Activated T-cell treated with anti-CD3 and anti-CD28 coated beads, Interleukin-2, amount 50 U/mL, for 72 hours (primary cell): ENCODE results near the gene SCIN. TPM values are rescaled to one million over a fixed set of nuclear protein-coding genes. Genes with fewer than 3 reads are reported as not detected.
"Not testable (repeated sequence)": the region's sequence is repeated elsewhere in the genome, so short reads cannot be mapped to it uniquely, and the experiment has no call there.

Experiments used
- ATAC-seq, 2 donors: fragments of 150-1000 bp; cut with Tn5 transposase; replicated peaks in 1 of 2; 2 replicates each; pipeline ENCODE4 v1.10.0; 2021; ENCODE audit warnings: moderate library complexity in 2 of 2, mild to moderate bottlenecking in 1 of 2
- DNase-seq, 2 donors: peaks; one replicate each; pipeline ENCODE4 v3.0.0; 2021 to 2022; ENCODE audit warnings: mixed read lengths in 1 of 2
- H3K27ac Mint-ChIP-seq: one replicate; pipeline ENCODE4 v1.8.0; 2022; ENCODE audit warnings: mild to moderate bottlenecking, moderate library complexity, mixed read lengths
- H3K27me3 Mint-ChIP-seq: one replicate; pipeline ENCODE4 v1.8.0; 2022; ENCODE audit warnings: low read depth, mixed read lengths
- H3K36me3 Mint-ChIP-seq, 2 donors: one replicate each; pipeline ENCODE4 v1.8.0; 2022; ENCODE audit warnings: mixed read lengths in 2 of 2, mild to moderate bottlenecking in 1 of 2; ENCODE audit not compliant: insufficient read depth in 2 of 2
- H3K4me1 Mint-ChIP-seq: one replicate; pipeline ENCODE4 v1.8.0; 2022; ENCODE audit warnings: low read depth, mixed read lengths
- H3K4me3 Mint-ChIP-seq, 2 donors: one replicate each; pipeline ENCODE4 v1.8.0; 2022; ENCODE audit warnings: mild to moderate bottlenecking in 2 of 2, mixed read lengths in 2 of 2, moderate library complexity in 2 of 2
- H3K9me3 Mint-ChIP-seq, 2 donors: one replicate each; pipeline ENCODE4 v1.8.0; 2022; ENCODE audit warnings: mixed read lengths in 2 of 2
- total RNA-seq, 2 donors: library from RNA; stranded (reverse); gene quantifications; one replicate each; pipeline ENCODE4 v1.2.3, GENCODE V29; 2022

Gene SCIN
- total RNA-seq, result under 1 TPM; 0.10 to 0.14 TPM

- H3K4me3 Mint-ChIP-seq, result peak within 1 kb of the TSS; percentile 78 to 81
- peaks cover 8% of the 10 kb centered on the region for H3K4me1 Mint-ChIP-seq
- no peak within 1 kb of the TSS for H3K27ac Mint-ChIP-seq
- no peaks in the 10 kb centered on the region for H3K9me3 Mint-ChIP-seq
- peak; percentile 25 for DNase-seq
- peaks cover 57% of the 10 kb centered on the region for H3K27me3 Mint-ChIP-seq
- peak; percentile 72 to 77 for ATAC-seq
- H3K36me3 Mint-ChIP-seq, result no peaks in the 10 kb centered on the region
Observed at GRCh38 chr7:12570534-12571461, at the start of gene SCIN. Gene SCIN, plus strand, starts transcription at chr7:12570720. Its CDS starts 67 bp downstream, at chr7:12570787.

DNA sequence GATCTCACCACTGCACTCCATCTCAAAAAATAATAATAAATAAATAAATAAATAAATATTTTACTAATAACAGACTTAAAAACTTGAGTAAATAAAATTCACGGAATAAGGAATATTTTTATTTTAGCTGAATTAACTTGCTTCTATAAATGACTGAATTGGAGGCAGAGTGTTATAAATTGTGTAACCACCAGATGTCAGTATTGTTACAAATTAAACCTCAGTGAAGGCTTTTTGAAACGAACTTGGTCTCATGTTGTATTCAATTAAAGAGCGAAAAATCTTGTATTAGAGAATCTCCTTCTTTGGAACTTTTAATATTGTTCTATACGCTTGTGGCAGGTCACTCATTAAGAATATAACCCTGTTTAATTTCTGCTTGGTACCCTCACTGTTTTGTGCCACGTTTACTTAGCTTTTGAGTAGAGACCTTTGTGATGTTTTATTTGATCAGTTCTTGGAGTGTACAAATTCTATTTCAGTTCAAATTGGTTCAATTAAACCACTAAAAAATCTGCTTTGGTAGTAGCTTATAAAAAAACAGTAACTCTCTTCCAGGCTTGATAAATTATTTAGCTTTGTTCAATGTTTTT, 45.6 kb upstream of the SCIN start:
- no peak for ATAC-seq

DNA sequence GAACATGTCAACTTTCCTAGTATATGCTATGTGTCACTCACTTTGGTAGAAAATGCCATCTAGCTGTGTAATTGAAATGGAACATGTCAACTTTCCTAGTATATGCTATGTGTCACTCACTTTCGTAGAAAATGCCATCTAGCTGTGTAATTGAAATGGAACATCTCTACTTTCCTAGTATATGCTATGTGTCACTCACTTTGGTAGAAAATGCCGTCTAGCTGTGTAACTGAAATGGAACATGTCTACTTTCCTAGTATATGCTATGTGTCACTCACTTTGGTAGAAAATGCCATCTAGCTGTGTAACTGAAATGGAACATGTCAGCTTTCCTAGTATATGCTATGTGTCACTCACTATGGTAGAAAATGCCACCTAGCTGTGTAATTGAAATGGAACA, 43.8 kb upstream of the SCIN start:
- not testable (repeated sequence) for H3K4me1 Mint-ChIP-seq, H3K27ac Mint-ChIP-seq, DNase-seq, H3K36me3 Mint-ChIP-seq, H3K9me3 Mint-ChIP-seq, ATAC-seq, H3K4me3 Mint-ChIP-seq
- peaks cover 15% of the 10 kb centered on the region for H3K27me3 Mint-ChIP-seq

More for the DNA sequence above, 45.6 kb upstream of the SCIN start:
- no peak overlapping the region for H3K4me3 Mint-ChIP-seq
- H3K36me3 Mint-ChIP-seq, result no peaks in the 10 kb centered on the region
- H3K9me3 Mint-ChIP-seq, result no peaks in the 10 kb centered on the region
- H3K27ac Mint-ChIP-seq, result no peak overlapping the region
- DNase-seq, result no peak
- no peaks in the 10 kb centered on the region for H3K4me1 Mint-ChIP-seq
- peaks cover 11% of the 10 kb centered on the region for H3K27me3 Mint-ChIP-seq

- not testable (repeated sequence) for H3K4me1 Mint-ChIP-seq, H3K36me3 Mint-ChIP-seq, H3K4me3 Mint-ChIP-seq, H3K9me3 Mint-ChIP-seq, H3K27ac Mint-ChIP-seq, ATAC-seq, DNase-seq
- H3K27me3 Mint-ChIP-seq, result peaks cover 11% of the 10 kb centered on the region
Observed at GRCh38 chr7:12527670-12528069, 42.9 kb upstream of the SCIN start.

DNA sequence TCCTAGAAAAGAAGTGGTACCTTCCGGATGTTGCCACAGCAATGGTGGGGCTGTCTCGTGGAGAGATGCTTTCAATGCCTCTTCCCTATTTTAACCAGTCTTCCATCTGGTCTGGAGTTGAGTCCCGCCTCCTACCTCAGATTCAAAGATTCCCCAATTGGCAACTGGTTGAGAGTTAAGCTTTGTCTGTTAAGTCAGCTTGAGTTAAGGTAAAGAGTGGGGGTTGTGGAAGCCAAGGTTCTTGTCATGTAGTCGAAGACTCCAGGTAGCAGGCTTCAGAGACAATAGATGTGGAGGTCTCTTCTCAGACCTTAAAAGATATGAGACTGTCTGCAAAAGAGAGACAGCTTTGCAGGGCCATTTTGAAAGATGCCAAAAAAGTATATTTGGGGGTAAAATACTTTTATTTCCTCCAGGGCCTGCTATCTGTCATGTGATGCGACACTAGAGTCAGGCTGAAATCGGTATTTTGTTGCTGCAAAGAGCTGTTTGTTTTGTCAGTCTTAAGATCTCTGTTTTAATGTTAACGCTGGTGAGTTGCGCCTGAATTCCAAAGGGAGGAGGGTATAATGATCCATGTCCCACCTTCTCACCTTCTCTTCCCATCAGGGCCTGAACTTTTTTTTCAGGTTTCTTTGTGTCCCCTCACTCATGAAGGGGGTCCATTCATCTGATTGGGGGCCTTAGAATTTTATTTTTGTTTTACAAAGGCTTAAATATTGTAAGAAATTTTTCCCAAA, 40.4 kb upstream of the SCIN start:
- no peak overlapping the region for H3K4me3 Mint-ChIP-seq
- no peaks in the 10 kb centered on the region for H3K4me1 Mint-ChIP-seq
- ATAC-seq (no peak), DNase-seq (no peak)
- H3K27me3 Mint-ChIP-seq, result peaks cover 9% of the 10 kb centered on the region
- no peak overlapping the region for H3K27ac Mint-ChIP-seq
- H3K36me3 Mint-ChIP-seq, result no peaks in the 10 kb centered on the region
- no peaks in the 10 kb centered on the region for H3K9me3 Mint-ChIP-seq

DNA sequence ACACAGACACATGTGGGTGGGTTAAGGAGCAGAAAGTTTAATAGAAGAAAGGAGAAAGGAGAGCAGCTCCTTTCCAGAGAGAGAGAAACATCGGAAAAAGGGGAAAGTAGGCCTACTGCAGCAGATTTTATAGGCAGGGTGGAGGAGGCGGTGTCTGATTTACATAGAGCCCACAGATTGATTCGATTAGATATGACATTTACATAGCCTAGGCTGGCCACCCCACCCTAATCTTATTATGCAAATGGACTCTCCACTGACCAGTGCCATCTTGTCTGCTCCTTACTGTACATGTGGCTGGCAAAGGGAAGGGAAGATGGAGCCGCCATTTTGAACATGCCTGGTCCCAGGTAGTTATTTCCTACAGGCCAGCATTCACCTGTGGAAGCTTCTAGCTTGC, 38.7 kb upstream of the SCIN start:
- ATAC-seq (no peak), DNase-seq (no peak)
- Mint-ChIP-seq H3K4me3 (no peak overlapping the region), H3K36me3 (no peaks in the 10 kb centered on the region), H3K27ac (no peak overlapping the region), H3K4me1 (no peaks in the 10 kb centered on the region), H3K27me3 (peaks cover 9% of the 10 kb centered on the region), H3K9me3 (peaks cover 0 to 4% of the 10 kb centered on the region in 2 donors)

- DNase-seq (no peak), ATAC-seq (no peak)
- peaks cover 0 to 5% of the 10 kb centered on the region in 2 donors for H3K9me3 Mint-ChIP-seq
- H3K4me1 Mint-ChIP-seq, result no peaks in the 10 kb centered on the region
- peaks cover 9% of the 10 kb centered on the region for H3K27me3 Mint-ChIP-seq
- H3K36me3 Mint-ChIP-seq, result no peaks in the 10 kb centered on the region
- no peak overlapping the region for H3K4me3 Mint-ChIP-seq
- H3K27ac Mint-ChIP-seq, result no peak overlapping the region
Observed at GRCh38 chr7:12534046-12534445, 36.5 kb upstream of the SCIN start.

DNA sequence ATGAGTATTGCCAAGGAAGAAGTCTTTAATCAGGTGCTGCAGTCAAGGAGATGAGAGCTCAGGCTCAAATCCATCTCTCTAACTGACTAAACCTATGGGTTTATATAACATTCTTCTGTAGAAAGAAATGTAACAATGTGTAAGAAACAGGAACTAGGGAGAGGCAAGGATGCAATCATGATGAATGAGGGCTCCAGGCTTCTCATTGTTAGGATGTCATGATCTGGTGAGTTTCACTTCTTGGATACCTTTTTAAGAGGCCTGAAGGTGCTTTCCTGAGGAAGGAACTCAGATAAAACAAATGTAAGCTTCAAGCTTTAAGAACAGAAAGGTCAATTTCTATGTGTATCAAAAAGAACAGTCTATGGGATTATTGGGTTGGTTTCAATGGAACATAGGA, 30.8 kb upstream of the SCIN start:
- H3K36me3 Mint-ChIP-seq, result no peaks in the 10 kb centered on the region
- ATAC-seq (no peak), DNase-seq (no peak)
- no peaks in the 10 kb centered on the region for H3K27me3 Mint-ChIP-seq
- no peaks in the 10 kb centered on the region for H3K4me1 Mint-ChIP-seq
- no peak overlapping the region for H3K4me3 Mint-ChIP-seq
- H3K9me3 Mint-ChIP-seq, result peaks cover 0 to 5% of the 10 kb centered on the region in 2 donors
- H3K27ac Mint-ChIP-seq, result no peak overlapping the region

DNA sequence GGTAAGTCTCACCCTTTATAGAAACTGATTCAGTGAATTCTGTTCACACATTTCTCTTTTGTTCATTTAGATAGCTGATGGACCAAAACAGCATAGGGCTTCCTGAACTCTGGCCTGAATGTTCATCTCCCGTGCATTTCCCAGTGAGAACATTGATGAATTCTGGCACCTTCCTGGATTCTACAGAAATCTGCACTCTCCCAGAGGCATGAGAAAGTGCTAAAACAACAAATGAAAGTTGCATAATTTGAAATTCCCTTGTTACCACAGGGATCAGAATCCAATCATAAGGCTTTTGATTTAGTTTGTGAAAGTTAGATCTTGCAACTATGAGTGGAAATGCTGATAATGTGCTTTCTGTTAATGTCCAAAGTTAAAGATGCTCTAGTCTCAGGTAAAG, 29.7 kb upstream of the SCIN start:
- no peak overlapping the region for H3K4me3 Mint-ChIP-seq
- no peak overlapping the region for H3K27ac Mint-ChIP-seq
- peaks cover 0 to 5% of the 10 kb centered on the region in 2 donors for H3K9me3 Mint-ChIP-seq
- no peaks in the 10 kb centered on the region for H3K36me3 Mint-ChIP-seq
- H3K27me3 Mint-ChIP-seq, result no peaks in the 10 kb centered on the region
- no peaks in the 10 kb centered on the region for H3K4me1 Mint-ChIP-seq
- ATAC-seq (no peak), DNase-seq (no peak)

DNA sequence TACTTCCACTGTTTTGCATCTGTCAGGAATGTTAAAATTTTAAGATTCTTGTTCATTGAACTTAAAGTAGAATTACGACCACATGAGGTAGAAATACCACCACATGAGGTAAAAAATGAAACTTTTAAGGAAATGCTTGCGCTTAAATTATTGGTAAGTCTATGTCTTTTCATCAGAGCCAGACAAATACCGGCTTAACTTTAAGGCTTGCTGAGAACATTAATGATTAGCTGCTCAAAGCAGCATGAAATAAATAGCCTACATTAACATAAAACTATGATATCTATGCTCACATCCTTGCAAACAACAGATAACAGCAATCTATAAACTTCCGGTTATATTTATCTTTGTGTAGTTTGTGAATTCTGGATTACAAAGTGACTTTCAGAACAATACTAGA, 26.9 kb upstream of the SCIN start:
- DNase-seq (no peak), ATAC-seq (no peak)
- Mint-ChIP-seq H3K4me3 (no peak overlapping the region), H3K27me3 (no peaks in the 10 kb centered on the region), H3K9me3 (no peaks in the 10 kb centered on the region), H3K27ac (no peak overlapping the region), H3K4me1 (no peaks in the 10 kb centered on the region), H3K36me3 (no peaks in the 10 kb centered on the region)

DNA sequence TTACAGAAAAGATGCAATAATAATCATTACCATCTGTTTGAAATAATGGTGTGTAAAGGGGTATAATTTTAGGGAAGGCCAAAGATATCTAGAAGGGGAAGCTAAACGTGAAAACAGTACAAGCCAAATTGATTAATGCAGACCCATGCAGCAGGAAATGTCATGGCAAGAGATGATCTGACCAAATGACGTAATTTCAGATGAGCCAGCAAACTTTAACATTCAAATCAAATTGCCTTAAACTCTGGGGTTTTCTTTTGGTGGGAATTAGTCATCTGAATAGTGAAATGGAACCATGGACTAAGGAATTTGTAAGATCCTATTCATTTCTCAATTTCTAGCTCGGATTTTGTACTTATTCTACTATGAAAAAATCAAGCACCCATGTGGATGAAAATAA, 21.4 kb upstream of the SCIN start:
- Mint-ChIP-seq H3K27me3 (peaks cover 5% of the 10 kb centered on the region), H3K36me3 (no peaks in the 10 kb centered on the region), H3K4me3 (no peak overlapping the region), H3K27ac (no peak overlapping the region), H3K9me3 (no peaks in the 10 kb centered on the region), H3K4me1 (no peaks in the 10 kb centered on the region)
- ATAC-seq (no peak), DNase-seq (no peak)

- Mint-ChIP-seq H3K27ac (no peak overlapping the region), H3K27me3 (peaks cover 5% of the 10 kb centered on the region), H3K36me3 (no peaks in the 10 kb centered on the region), H3K4me3 (no peak overlapping the region), H3K9me3 (no peaks in the 10 kb centered on the region), H3K4me1 (no peaks in the 10 kb centered on the region)
- DNase-seq (no peak), ATAC-seq (no peak)
Observed at GRCh38 chr7:12550956-12551355, 19.6 kb upstream of the SCIN start.

- peaks cover 5% of the 10 kb centered on the region for H3K27me3 Mint-ChIP-seq
- DNase-seq, result no peak
- peaks cover 2 to 3% of the 10 kb centered on the region in 2 donors for H3K36me3 Mint-ChIP-seq
- H3K9me3 Mint-ChIP-seq, result peaks cover 3% of the 10 kb centered on the region in 2 donors
- ATAC-seq, result no peak
- H3K4me3 Mint-ChIP-seq, result no peak overlapping the region
- H3K27ac Mint-ChIP-seq, result no peak overlapping the region
- H3K4me1 Mint-ChIP-seq, result no peaks in the 10 kb centered on the region
Observed at GRCh38 chr7:12552876-12553275, 17.6 kb upstream of the SCIN start.
